Mucosa of rectum (tissue), 2 donors: ENCODE measurements around the gene APBB2.

Experiments used
- H3K27ac ChIP-seq, 2 donors: one replicate each; pipeline ENCODE4 v1.7.0; 2013; ENCODE audit warnings: inconsistent platforms in 2 of 2, low read depth in 2 of 2, low read length in 2 of 2
- H3K27me3 ChIP-seq, 2 donors: one replicate each; pipeline ENCODE4 v1.7.0; 2013; ENCODE audit warnings: low read length in 2 of 2; ENCODE audit not compliant: control insufficient read depth in 2 of 2, insufficient read depth in 2 of 2
- H3K36me3 ChIP-seq, 2 donors: one replicate each; pipeline ENCODE4 v1.7.0; 2013; ENCODE audit warnings: low read length in 2 of 2; ENCODE audit not compliant: control insufficient read depth in 2 of 2, insufficient read depth in 2 of 2
- H3K4me1 ChIP-seq, 2 donors: one replicate each; pipeline ENCODE4 v1.7.0; 2013; ENCODE audit warnings: low read length in 2 of 2, mild to moderate bottlenecking in 1 of 2; ENCODE audit not compliant: control insufficient read depth in 2 of 2, insufficient read depth in 2 of 2
- H3K4me3 ChIP-seq, 2 donors: one replicate each; pipeline ENCODE4 v1.7.0; 2013; ENCODE audit warnings: low read length in 2 of 2
- H3K9ac ChIP-seq, 2 donors: one replicate each; pipeline ENCODE4 v1.7.0; 2013; ENCODE audit warnings: low read length in 2 of 2, low read depth in 1 of 2, mild to moderate bottlenecking in 1 of 2
- H3K9me3 ChIP-seq, 2 donors: one replicate each; pipeline ENCODE4 v1.7.0; 2013; ENCODE audit warnings: low read length in 2 of 2; ENCODE audit not compliant: control insufficient read depth in 2 of 2
- donor health status: healthy.
- donor health status: Normal muscosa, but diverticular disease.

APBB2 gene

GRCh38 chr4:40837094-40837870, 377.1 kb downstream of the APBB2 start:
- H3K4me3 ChIP-seq: no peak overlapping the region

GRCh38 chr4:40833212-40833611, 381.1 kb downstream of the APBB2 start:
- H3K4me1 ChIP-seq: no peaks in the 10 kb centered on the region
- H3K9ac ChIP-seq: no peak overlapping the region
- no peaks in the 10 kb centered on the region for H3K9me3 ChIP-seq
- H3K27ac ChIP-seq: no peak overlapping the region
- H3K4me3 ChIP-seq: no peak overlapping the region
- H3K36me3 ChIP-seq: peaks cover 5 to 6% of the 10 kb centered on the region in 2 donors
- H3K27me3 ChIP-seq: no peaks in the 10 kb centered on the region

More at GRCh38 chr4:40837094-40837870, 377.1 kb downstream of the APBB2 start:
- no peaks in the 10 kb centered on the region for H3K27me3 ChIP-seq
- H3K27ac ChIP-seq: no peak overlapping the region
- H3K4me1 ChIP-seq: no peaks in the 10 kb centered on the region
- peaks cover 0 to 5% of the 10 kb centered on the region in 2 donors for H3K36me3 ChIP-seq
- H3K9me3 ChIP-seq: no peaks in the 10 kb centered on the region
- H3K9ac ChIP-seq: no peak overlapping the region

- H3K27ac ChIP-seq: no peak overlapping the region
- H3K9ac ChIP-seq: no peak overlapping the region
- no peaks in the 10 kb centered on the region for H3K4me1 ChIP-seq
- no peaks in the 10 kb centered on the region for H3K9me3 ChIP-seq
- H3K4me3 ChIP-seq: no peak overlapping the region
- peaks cover 5 to 6% of the 10 kb centered on the region in 2 donors for H3K36me3 ChIP-seq
- H3K27me3 ChIP-seq: no peaks in the 10 kb centered on the region
These were observed 382.2 kb downstream of the APBB2 start for GRCh38 chr4:40832175-40832574.

GRCh38 chr4:40831146-40831907, 383.0 kb downstream of the APBB2 start:
- no peaks in the 10 kb centered on the region for H3K9me3 ChIP-seq
- H3K4me3 ChIP-seq: no peak overlapping the region
- H3K4me1 ChIP-seq: no peaks in the 10 kb centered on the region
- H3K36me3 ChIP-seq: peaks cover 5 to 6% of the 10 kb centered on the region in 2 donors
- H3K27ac ChIP-seq: no peak overlapping the region
- no peaks in the 10 kb centered on the region for H3K27me3 ChIP-seq
- no peak overlapping the region for H3K9ac ChIP-seq

- Histone ChIP-seq H3K4me3 (no peak overlapping the region), H3K36me3 (peaks cover 5 to 11% of the 10 kb centered on the region in 2 donors), H3K4me1 (no peaks in the 10 kb centered on the region), H3K9ac (no peak overlapping the region), H3K9me3 (no peaks in the 10 kb centered on the region), H3K27me3 (no peaks in the 10 kb centered on the region), H3K27ac (no peak overlapping the region)
These were observed 384.8 kb downstream of the APBB2 start for GRCh38 chr4:40829586-40829985.

GRCh38 chr4:40828661-40829060, 385.7 kb downstream of the APBB2 start:
- Histone ChIP-seq H3K9me3 (no peaks in the 10 kb centered on the region), H3K4me1 (no peaks in the 10 kb centered on the region), H3K9ac (no peak overlapping the region), H3K36me3 (peaks cover 0 to 11% of the 10 kb centered on the region in 2 donors), H3K4me3 (no peak overlapping the region), H3K27ac (no peak overlapping the region), H3K27me3 (no peaks in the 10 kb centered on the region)

GRCh38 chr4:40827758-40828157, 386.6 kb downstream of the APBB2 start:
- H3K36me3 ChIP-seq: peaks cover 4 to 11% of the 10 kb centered on the region in 2 donors
- H3K27me3 ChIP-seq: no peaks in the 10 kb centered on the region
- no peaks in the 10 kb centered on the region for H3K9me3 ChIP-seq
- H3K27ac ChIP-seq: no peak overlapping the region
- no peaks in the 10 kb centered on the region for H3K4me1 ChIP-seq
- H3K9ac ChIP-seq: no peak overlapping the region
- no peak overlapping the region for H3K4me3 ChIP-seq

GRCh38 chr4:40826821-40827220, 387.5 kb downstream of the APBB2 start:
- Histone ChIP-seq H3K4me1 (no peaks in the 10 kb centered on the region), H3K36me3 (peaks cover 7 to 12% of the 10 kb centered on the region in 2 donors), H3K4me3 (no peak overlapping the region), H3K9me3 (no peaks in the 10 kb centered on the region), H3K27me3 (no peaks in the 10 kb centered on the region), H3K27ac (no peak overlapping the region), H3K9ac (no peak overlapping the region)

GRCh38 chr4:40825014-40825838, 389.1 kb downstream of the APBB2 start:
- Histone ChIP-seq H3K9me3 (no peaks in the 10 kb centered on the region), H3K36me3 (peaks cover 9 to 17% of the 10 kb centered on the region in 2 donors), H3K9ac (no peak overlapping the region), H3K27me3 (no peaks in the 10 kb centered on the region), H3K4me3 (no peak overlapping the region), H3K27ac (no peak overlapping the region), H3K4me1 (no peaks in the 10 kb centered on the region)
